HepG2 (cell line): ENCODE data around the gene TMEM218. TPM values are rescaled to one million over a fixed set of nuclear protein-coding genes. Genes with fewer than 3 reads are reported as not detected.
A peak's percentile ranks its signal among the peaks of the same experiment; 100 is the strongest.

Experiments used
- ATRX ChIP-seq: sonication (generic); formaldehyde crosslinking; IDR thresholded peaks from 2 replicates; pipeline ENCODE4 v1.4.0; 2020; ENCODE audit warnings: missing genetic modification reagents, borderline replicate concordance
- KIAA2018 ChIP-seq: sonication (generic); formaldehyde crosslinking; IDR thresholded peaks from 2 replicates; pipeline ENCODE4 v1.5.0; 2020; ENCODE audit warnings: mild to moderate bottlenecking, missing genetic modification reagents, borderline replicate concordance
- KMT2B ChIP-seq: IDR thresholded peaks from 2 replicates; pipeline ENCODE4 v1.6.1; 2016; ENCODE audit warnings: missing genetic modification reagents, missing compliant biosample characterization
- MAFF ChIP-seq: IDR thresholded peaks from 2 replicates; pipeline ENCODE4 v1.6.1; 2011; ENCODE audit warnings: low read depth, low read length, improper control_type of control experiment
- MLLT10 ChIP-seq: sonication (generic); formaldehyde crosslinking; IDR thresholded peaks from 2 replicates; pipeline ENCODE4 v1.4.0; 2020; ENCODE audit warnings: missing genetic modification reagents
- NCOA2 ChIP-seq: sonication (generic); formaldehyde crosslinking; IDR thresholded peaks from 2 replicates; pipeline ENCODE4 v1.8.0; 2022; ENCODE audit warnings: inconsistent platforms
- NR2F6 ChIP-seq, 2 experiments: IDR thresholded peaks; 2 replicates each; pipeline ENCODE4 v1.6.1; 2016; ENCODE audit warnings: antibody characterized with exemption in 1 of 2, mild to moderate bottlenecking in 1 of 2
- PHF20 ChIP-seq: sonication (generic); formaldehyde crosslinking; IDR thresholded peaks from 2 replicates; pipeline ENCODE4 v1.5.0; 2020; ENCODE audit warnings: mild to moderate bottlenecking, missing genetic modification reagents
- ZNF331 ChIP-seq: sonication (generic); formaldehyde crosslinking; IDR thresholded peaks from 2 replicates; pipeline ENCODE4 v1.4.0; 2020; ENCODE audit warnings: missing genetic modification reagents
- ZNF562 ChIP-seq: sonication (generic); formaldehyde crosslinking; IDR thresholded peaks from 2 replicates; pipeline ENCODE4 v1.8.0; 2022; ENCODE audit warnings: missing genetic modification reagents, borderline replicate concordance
- polyA plus RNA-seq, 8 experiments: library from polyadenylated mRNA; depleted of rRNA in 3 of 8; stranded (reverse) in 7 of 8; unstranded in 1 of 8; fragments of >200 nt; fragmentation: Illumina TruSeq in 4 of 8; extraction: Trizol in 4 of 8; gene quantifications; 2 replicates each; pipeline versions ENCODE4 v1.2.1 to v1.2.3, GENCODE V29; 2011 to 2016; ENCODE audit warnings: low read depth in 4 of 8, missing spikeins in 1 of 8, mixed read lengths in 1 of 8; ENCODE audit not compliant: insufficient read depth in 1 of 8
- total RNA-seq, 5 experiments: library from RNA; depleted of rRNA; stranded (reverse); fragments of >200 nt; fragmentation: Illumina TruSeq; extraction: Trizol; gene quantifications; 2 replicates each; pipeline ENCODE4 v1.2.3, GENCODE V29; 2016; ENCODE audit warnings: low read depth in 1 of 5
- TF ChIP-seq, protein P1 (sequence below): sonication (generic); formaldehyde crosslinking; IDR thresholded peaks from 2 replicates; pipeline ENCODE4 v1.4.0; 2020; ENCODE audit warnings: missing genetic modification reagents, mild to moderate bottlenecking, borderline replicate concordance
- TF ChIP-seq, protein P2 (sequence below): sonication (generic); formaldehyde crosslinking; conservative IDR thresholded peaks from 2 replicates; pipeline ENCODE4 v1.8.0; 2022; ENCODE audit warnings: mild to moderate bottlenecking, moderate library complexity, missing genetic modification reagents
- TF ChIP-seq, protein P3 (sequence below): sonication (generic); formaldehyde crosslinking; conservative IDR thresholded peaks from 2 replicates; pipeline ENCODE4 v1.4.0; 2020; ENCODE audit warnings: mild to moderate bottlenecking, missing genetic modification reagents, moderate library complexity

The TMEM218 gene
- total and polyA plus RNA-seq, 2 of the 13 experiments (the other 11 are each of a cell fraction or from before 2014, with no cell fraction given): 11.8 to 14.0 TPM

- TF ChIP-seq, protein P1, sequence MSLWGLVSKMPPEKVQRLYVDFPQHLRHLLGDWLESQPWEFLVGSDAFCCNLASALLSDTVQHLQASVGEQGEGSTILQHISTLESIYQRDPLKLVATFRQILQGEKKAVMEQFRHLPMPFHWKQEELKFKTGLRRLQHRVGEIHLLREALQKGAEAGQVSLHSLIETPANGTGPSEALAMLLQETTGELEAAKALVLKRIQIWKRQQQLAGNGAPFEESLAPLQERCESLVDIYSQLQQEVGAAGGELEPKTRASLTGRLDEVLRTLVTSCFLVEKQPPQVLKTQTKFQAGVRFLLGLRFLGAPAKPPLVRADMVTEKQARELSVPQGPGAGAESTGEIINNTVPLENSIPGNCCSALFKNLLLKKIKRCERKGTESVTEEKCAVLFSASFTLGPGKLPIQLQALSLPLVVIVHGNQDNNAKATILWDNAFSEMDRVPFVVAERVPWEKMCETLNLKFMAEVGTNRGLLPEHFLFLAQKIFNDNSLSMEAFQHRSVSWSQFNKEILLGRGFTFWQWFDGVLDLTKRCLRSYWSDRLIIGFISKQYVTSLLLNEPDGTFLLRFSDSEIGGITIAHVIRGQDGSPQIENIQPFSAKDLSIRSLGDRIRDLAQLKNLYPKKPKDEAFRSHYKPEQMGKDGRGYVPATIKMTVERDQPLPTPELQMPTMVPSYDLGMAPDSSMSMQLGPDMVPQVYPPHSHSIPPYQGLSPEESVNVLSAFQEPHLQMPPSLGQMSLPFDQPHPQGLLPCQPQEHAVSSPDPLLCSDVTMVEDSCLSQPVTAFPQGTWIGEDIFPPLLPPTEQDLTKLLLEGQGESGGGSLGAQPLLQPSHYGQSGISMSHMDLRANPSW (CRISPR knock-in tag): no peak
- TF ChIP-seq, protein P2, sequence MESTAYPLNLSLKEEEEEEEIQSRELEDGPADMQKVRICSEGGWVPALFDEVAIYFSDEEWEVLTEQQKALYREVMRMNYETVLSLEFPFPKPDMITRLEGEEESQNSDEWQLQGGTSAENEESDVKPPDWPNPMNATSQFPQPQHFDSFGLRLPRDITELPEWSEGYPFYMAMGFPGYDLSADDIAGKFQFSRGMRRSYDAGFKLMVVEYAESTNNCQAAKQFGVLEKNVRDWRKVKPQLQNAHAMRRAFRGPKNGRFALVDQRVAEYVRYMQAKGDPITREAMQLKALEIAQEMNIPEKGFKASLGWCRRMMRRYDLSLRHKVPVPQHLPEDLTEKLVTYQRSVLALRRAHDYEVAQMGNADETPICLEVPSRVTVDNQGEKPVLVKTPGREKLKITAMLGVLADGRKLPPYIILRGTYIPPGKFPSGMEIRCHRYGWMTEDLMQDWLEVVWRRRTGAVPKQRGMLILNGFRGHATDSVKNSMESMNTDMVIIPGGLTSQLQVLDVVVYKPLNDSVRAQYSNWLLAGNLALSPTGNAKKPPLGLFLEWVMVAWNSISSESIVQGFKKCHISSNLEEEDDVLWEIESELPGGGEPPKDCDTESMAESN (CRISPR knock-in tag): no peak
- TF ChIP-seq, protein P3, sequence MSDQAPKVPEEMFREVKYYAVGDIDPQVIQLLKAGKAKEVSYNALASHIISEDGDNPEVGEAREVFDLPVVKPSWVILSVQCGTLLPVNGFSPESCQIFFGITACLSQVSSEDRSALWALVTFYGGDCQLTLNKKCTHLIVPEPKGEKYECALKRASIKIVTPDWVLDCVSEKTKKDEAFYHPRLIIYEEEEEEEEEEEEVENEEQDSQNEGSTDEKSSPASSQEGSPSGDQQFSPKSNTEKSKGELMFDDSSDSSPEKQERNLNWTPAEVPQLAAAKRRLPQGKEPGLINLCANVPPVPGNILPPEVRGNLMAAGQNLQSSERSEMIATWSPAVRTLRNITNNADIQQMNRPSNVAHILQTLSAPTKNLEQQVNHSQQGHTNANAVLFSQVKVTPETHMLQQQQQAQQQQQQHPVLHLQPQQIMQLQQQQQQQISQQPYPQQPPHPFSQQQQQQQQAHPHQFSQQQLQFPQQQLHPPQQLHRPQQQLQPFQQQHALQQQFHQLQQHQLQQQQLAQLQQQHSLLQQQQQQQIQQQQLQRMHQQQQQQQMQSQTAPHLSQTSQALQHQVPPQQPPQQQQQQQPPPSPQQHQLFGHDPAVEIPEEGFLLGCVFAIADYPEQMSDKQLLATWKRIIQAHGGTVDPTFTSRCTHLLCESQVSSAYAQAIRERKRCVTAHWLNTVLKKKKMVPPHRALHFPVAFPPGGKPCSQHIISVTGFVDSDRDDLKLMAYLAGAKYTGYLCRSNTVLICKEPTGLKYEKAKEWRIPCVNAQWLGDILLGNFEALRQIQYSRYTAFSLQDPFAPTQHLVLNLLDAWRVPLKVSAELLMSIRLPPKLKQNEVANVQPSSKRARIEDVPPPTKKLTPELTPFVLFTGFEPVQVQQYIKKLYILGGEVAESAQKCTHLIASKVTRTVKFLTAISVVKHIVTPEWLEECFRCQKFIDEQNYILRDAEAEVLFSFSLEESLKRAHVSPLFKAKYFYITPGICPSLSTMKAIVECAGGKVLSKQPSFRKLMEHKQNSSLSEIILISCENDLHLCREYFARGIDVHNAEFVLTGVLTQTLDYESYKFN (CRISPR knock-in tag): peak; percentile 57; the same call in 1 of the 2 replicates
- TF ChIP-seq NCOA2 (peak; percentile 55), KMT2B (no peak), ZNF331 (no peak), PHF20 (CRISPR knock-in tag) (no peak), NR2F6 (IDR thresholded peaks at IDR 0.05) (peak; percentile 20; the same call in 1 of the 2 replicates), NR2F6 (CRISPR knock-in tag; IDR thresholded peaks at IDR 0.05) (peak; percentile 82), ATRX (CRISPR knock-in tag) (no peak), ZNF562 (CRISPR knock-in tag) (no peak), MLLT10 (CRISPR knock-in tag) (no peak), MAFF (no peak), KIAA2018 (CRISPR knock-in tag) (no peak)
Observed at GRCh38 chr11:125070699-125071254, 40.6 kb downstream of the TMEM218 start (continued).
